GM12891 (cell line): ENCODE data around the gene CBX6.

Source experiments
- PAX5 ChIP-seq: IDR thresholded peaks from 2 replicates; pipeline ENCODE4 v1.6.1; 2011; ENCODE audit warnings: low read length, moderate library complexity, mild to moderate bottlenecking; ENCODE audit not compliant: insufficient read depth, severe bottlenecking
- POLR2A ChIP-seq: IDR thresholded peaks from 2 replicates; pipeline ENCODE4 v1.6.1; 2011; ENCODE audit warnings: low read depth, low read length, control low read depth
- POLR2AphosphoS5 ChIP-seq: IDR thresholded peaks from 2 replicates; pipeline ENCODE4 v1.6.1; 2011; ENCODE audit warnings: low read depth, low read length, control low read depth
- POU2F2 ChIP-seq: IDR thresholded peaks from 2 replicates; pipeline ENCODE4 v1.6.1; 2011; ENCODE audit warnings: low read depth, mild to moderate bottlenecking, control low read depth, low read length, moderate library complexity
- SPI1 ChIP-seq: IDR thresholded peaks from 2 replicates; pipeline ENCODE4 v1.6.1; 2011; ENCODE audit warnings: low read depth, low read length, control low read depth
- TAF1 ChIP-seq: IDR thresholded peaks from 2 replicates; pipeline ENCODE4 v1.6.1; 2011; ENCODE audit warnings: low read depth, low read length, control low read depth

GRCh38 chr22:38844315-38845003, 27.6 kb downstream of the CBX6 start:
- TF ChIP-seq POLR2A (no peak), POLR2AphosphoS5 (no peak), TAF1 (no peak), POU2F2 (no peak), PAX5 (no peak), SPI1 (no peak)
